NCI-H510A treated with DMSO at 0.1 percent for 48 hours (cell line): Measurements from ENCODE around the gene RBMS1.
"Not testable (repeated sequence)": the region's sequence is repeated elsewhere in the genome, so short reads cannot be mapped to it uniquely, and the experiment has no call there.

Source experiments
- DNase-seq: peaks from one replicate; lab custom pipeline; 2025; lab: John Stamatoyannopoulos, UW

The RBMS1 gene

GRCh38 chr2:160433466-160434140 lies 60.0 kb downstream of the RBMS1 start:
- DNase-seq, result no peak

- DNase-seq, result no peak
These were observed 61.0 kb downstream of the RBMS1 start for GRCh38 chr2:160432633-160433032.

GRCh38 chr2:160431441-160431840 lies 62.2 kb downstream of the RBMS1 start:
- DNase-seq, result no peak

GRCh38 chr2:160430001-160430344 lies 63.6 kb downstream of the RBMS1 start:
- DNase-seq, result no peak

GRCh38 chr2:160429248-160430000 lies 64.2 kb downstream of the RBMS1 start:
- peak; percentile 35 for DNase-seq

- no peak for DNase-seq
These were observed 65.2 kb downstream of the RBMS1 start for GRCh38 chr2:160428405-160428763.

DNA sequence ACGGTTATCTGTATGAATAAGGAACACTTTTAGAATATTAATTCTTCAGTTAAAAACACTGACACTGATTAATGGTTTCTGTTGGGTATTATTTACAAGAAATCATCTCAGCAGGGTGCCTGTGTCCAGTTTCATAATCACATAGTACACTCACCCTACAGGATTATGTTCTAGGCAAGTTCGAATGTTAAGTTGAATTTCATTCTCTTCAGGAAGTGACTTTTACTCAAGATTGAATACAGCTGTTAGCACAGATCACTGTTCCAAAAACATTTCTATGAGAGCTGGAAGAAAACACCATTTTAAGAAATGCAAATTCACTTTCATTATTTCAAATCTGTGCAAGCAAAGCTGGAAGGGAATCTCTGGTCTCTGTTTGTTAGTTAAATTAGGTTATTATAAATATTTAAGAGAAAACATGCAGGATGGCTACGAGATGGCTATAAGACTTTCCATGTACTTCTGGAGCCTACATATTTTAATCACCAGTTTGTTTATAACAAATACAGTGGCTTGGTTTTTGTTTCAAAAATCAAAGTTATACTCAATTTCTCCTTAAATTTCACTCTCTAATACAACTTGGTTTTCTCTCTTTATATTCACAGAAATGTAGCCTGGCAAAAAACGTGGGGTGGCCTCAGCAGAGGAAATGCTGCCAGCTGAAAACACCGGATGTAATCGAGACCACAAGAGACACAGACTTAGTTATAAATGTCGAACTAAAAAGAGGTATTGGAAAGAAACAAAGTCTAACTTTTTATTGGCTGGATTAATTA lies 65.8 kb downstream of the RBMS1 start:
- no peak for DNase-seq

GRCh38 chr2:160426604-160427003 lies 67.0 kb downstream of the RBMS1 start:
- no peak for DNase-seq

GRCh38 chr2:160425434-160426151 lies 68.0 kb downstream of the RBMS1 start:
- DNase-seq, result no peak

- no peak for DNase-seq
These were observed 70.5 kb downstream of the RBMS1 start for GRCh38 chr2:160423126-160423525.

- not testable (repeated sequence) for DNase-seq
These were observed 71.7 kb downstream of the RBMS1 start for GRCh38 chr2:160421646-160422501.

DNA sequence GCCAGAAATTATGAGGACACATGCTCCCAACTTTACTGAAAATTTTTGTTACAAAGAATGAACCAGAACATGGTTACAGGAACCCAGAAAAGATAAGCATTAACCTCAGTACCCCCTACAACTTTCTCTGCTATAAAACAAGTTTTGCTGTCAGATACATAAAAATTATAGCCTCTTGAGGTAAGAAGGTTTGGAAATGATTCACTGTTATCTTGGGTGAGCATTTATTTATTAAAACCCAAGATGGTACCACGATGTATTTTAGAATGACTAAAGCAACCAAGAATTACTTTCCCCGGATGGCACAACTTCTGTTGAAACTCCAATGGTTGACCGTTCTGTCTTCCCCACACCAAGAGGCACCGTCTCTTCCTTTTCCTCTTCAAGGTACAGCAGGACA lies 72.9 kb downstream of the RBMS1 start:
- DNase-seq, result no peak

- no peak for DNase-seq
These were observed 73.7 kb downstream of the RBMS1 start for GRCh38 chr2:160419776-160420505.

- no peak for DNase-seq
These were observed 74.8 kb downstream of the RBMS1 start for GRCh38 chr2:160418853-160419252.

GRCh38 chr2:160418398-160418765 lies 75.2 kb downstream of the RBMS1 start:
- no peak for DNase-seq

- no peak for DNase-seq
These were observed 75.7 kb downstream of the RBMS1 start for GRCh38 chr2:160417745-160418397.

DNA sequence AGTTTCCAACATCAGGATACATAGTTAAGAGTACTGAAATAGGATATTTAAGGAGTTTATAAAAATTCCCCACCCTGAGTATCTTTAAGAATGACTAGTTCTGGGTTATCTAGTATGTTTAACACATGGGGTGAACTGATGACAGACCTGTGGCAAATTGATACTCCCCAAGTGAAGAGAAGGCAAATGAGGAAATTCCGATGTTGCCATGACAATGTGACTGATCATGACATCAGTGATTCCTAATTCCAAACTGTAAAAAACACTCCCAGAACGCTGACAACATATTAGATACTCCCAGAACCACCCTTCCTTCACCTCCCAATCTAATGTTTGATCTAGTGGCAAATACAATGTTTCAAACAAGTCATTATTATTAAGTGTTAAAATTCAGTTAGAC lies 77.6 kb downstream of the RBMS1 start:
- no peak for DNase-seq

DNA sequence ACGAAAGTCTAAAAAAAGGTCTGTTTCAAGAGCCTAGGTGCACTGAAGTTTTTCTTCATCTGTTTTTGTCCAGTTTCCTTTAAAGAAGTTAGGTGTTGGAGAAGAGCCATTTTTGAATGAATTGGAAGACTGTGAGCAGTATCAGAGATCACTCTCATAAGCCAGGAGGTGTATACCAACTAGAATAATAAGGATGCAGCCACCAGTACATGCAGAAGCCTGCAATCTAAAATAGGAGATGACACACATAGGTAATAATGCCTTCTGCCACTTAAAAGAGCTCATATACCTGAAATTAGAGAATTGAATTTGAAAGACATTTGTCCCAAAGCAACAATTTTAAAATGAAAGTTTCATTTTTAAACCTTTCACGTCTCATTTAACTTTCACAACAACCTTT lies 81.7 kb downstream of the RBMS1 start:
- DNase-seq, result no peak

DNA sequence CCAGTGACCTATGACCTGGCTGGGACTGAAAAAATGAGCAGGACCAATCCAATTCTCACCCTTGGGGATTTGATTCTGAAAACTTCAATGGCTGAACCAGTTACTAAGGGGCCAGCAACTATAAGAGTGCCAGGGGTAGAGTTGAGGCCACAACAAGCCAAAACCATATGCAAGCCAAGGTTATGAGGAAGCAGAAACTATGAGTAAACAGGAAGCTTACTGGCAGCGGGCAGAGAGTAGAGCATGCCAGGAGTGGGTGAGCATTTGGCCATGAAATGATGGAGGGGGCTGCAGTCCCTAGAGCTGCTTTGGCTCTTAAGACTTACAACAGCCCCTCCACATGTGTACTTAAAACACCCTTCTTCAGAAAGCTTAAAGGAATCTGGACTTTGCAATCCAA lies 82.4 kb downstream of the RBMS1 start:
- no peak for DNase-seq

- DNase-seq, result no peak
These were observed 84.1 kb downstream of the RBMS1 start for GRCh38 chr2:160409480-160409879.
